HepG2 (cell line): ENCODE data around the gene NBPF20. TPM values are rescaled to one million over a fixed set of nuclear protein-coding genes. Genes with fewer than 3 reads are reported as not detected.
A peak's percentile ranks its signal among the peaks of the same experiment; 100 is the strongest.

ENCODE experiments used
- CREB1 ChIP-seq, 2 experiments: fragments of 450-650 bp in 1 of 2; IDR thresholded peaks; 2 replicates each; pipeline ENCODE4 v1.6.1; 2016 to 2017; ENCODE audit warnings: control low read depth in 1 of 2, mild to moderate bottlenecking in 1 of 2, missing compliant biosample characterization in 1 of 2, missing genetic modification characterization in 1 of 2
- ELF1 ChIP-seq: sonication (generic); formaldehyde crosslinking; IDR thresholded peaks from 2 replicates; pipeline ENCODE4 v1.4.0; 2020; ENCODE audit warnings: missing genetic modification reagents
- GABPB1 ChIP-seq: IDR thresholded peaks from 2 replicates; pipeline ENCODE4 v1.6.1; 2016; ENCODE audit warnings: mild to moderate bottlenecking, missing genetic modification reagents, moderate library complexity, missing compliant biosample characterization
- GTF3A ChIP-seq: sonication (generic); formaldehyde crosslinking; conservative IDR thresholded peaks from 2 replicates; pipeline ENCODE4 v1.4.0; 2020; ENCODE audit warnings: mild to moderate bottlenecking, missing genetic modification reagents
- MATR3 ChIP-seq: sonication (generic); formaldehyde crosslinking; IDR thresholded peaks from 2 replicates; pipeline ENCODE4 v1.4.0; 2020; ENCODE audit warnings: missing genetic modification reagents
- MTA1 ChIP-seq: sonication (generic); formaldehyde crosslinking; IDR thresholded peaks from 2 replicates; pipeline ENCODE4 v1.4.0; 2020; ENCODE audit warnings: missing genetic modification reagents, mild to moderate bottlenecking, borderline replicate concordance
- NCOA1 ChIP-seq: sonication (generic); formaldehyde crosslinking; IDR thresholded peaks from 2 replicates; pipeline ENCODE4 v1.9.0; 2021; ENCODE audit warnings: missing genetic modification reagents
- NR2F1 ChIP-seq, 2 experiments: fragments of 450-650 bp in 1 of 2; formaldehyde crosslinking in 1 of 2; IDR thresholded peaks; 2 replicates each; pipeline versions ENCODE4 v1.5.0 to v1.6.1; 2016 to 2020; ENCODE audit warnings: mild to moderate bottlenecking in 1 of 2, missing compliant biosample characterization in 1 of 2, missing genetic modification reagents in 1 of 2, moderate library complexity in 1 of 2
- PHF5A ChIP-seq: IDR thresholded peaks from one replicate; pipeline ENCODE4 v1.6.1; 2018; ENCODE audit warnings: low read depth, missing genetic modification reagents; ENCODE audit not compliant: unreplicated experiment
- PLSCR1 ChIP-seq: sonication (generic); formaldehyde crosslinking; IDR thresholded peaks from 2 replicates; pipeline ENCODE4 v1.5.0; 2020; ENCODE audit warnings: missing genetic modification reagents, mild to moderate bottlenecking, borderline replicate concordance
- RBM39 ChIP-seq: fragments of 200-400 bp; formaldehyde crosslinking; IDR thresholded peaks from one replicate; pipeline ENCODE4 v1.6.1; 2018; ENCODE audit warnings: antibody characterized with exemption, mild to moderate bottlenecking, low read depth, low read length; ENCODE audit not compliant: poor library complexity, severe bottlenecking
- ZNF225 ChIP-seq: sonication (generic); formaldehyde crosslinking; IDR thresholded peaks from 2 replicates; pipeline ENCODE4 v1.4.0; 2020; ENCODE audit warnings: mild to moderate bottlenecking, missing genetic modification reagents
- ZNF230 ChIP-seq: sonication (generic); formaldehyde crosslinking; IDR thresholded peaks from 2 replicates; pipeline ENCODE4 v1.4.0; 2020; ENCODE audit warnings: mild to moderate bottlenecking, missing genetic modification reagents
- ZNF264 ChIP-seq: sonication (generic); formaldehyde crosslinking; IDR thresholded peaks from 2 replicates; pipeline ENCODE4 v1.4.0; 2020; ENCODE audit warnings: missing genetic modification reagents
- ZNF800 ChIP-seq: sonication (generic); formaldehyde crosslinking; IDR thresholded peaks from 2 replicates; pipeline ENCODE4 v1.4.0; 2020; ENCODE audit warnings: missing genetic modification reagents
- polyA plus RNA-seq, 8 experiments: library from polyadenylated mRNA; depleted of rRNA in 3 of 8; stranded (reverse) in 7 of 8; unstranded in 1 of 8; fragments of >200 nt; fragmentation: Illumina TruSeq in 4 of 8; extraction: Trizol in 4 of 8; gene quantifications; 2 replicates each; pipeline versions ENCODE4 v1.2.1 to v1.2.3, GENCODE V29; 2011 to 2016; ENCODE audit warnings: low read depth in 4 of 8, missing spikeins in 1 of 8, mixed read lengths in 1 of 8; ENCODE audit not compliant: insufficient read depth in 1 of 8
- total RNA-seq, 5 experiments: library from RNA; depleted of rRNA; stranded (reverse); fragments of >200 nt; fragmentation: Illumina TruSeq; extraction: Trizol; gene quantifications; 2 replicates each; pipeline ENCODE4 v1.2.3, GENCODE V29; 2016; ENCODE audit warnings: low read depth in 1 of 5
- TF ChIP-seq, protein P1 (sequence below), 2 experiments: fragments of 450-650 bp in 1 of 2; sonication (generic) in 1 of 2; formaldehyde crosslinking; IDR thresholded peaks; 2 replicates each; pipeline versions ENCODE4 v1.5.0 to v1.8.0; 2020 to 2022; ENCODE audit warnings: mild to moderate bottlenecking in 1 of 2, missing genetic modification reagents in 1 of 2
- TF ChIP-seq, protein P2 (sequence below): sonication (generic); formaldehyde crosslinking; IDR thresholded peaks from 2 replicates; pipeline ENCODE4 v1.5.0; 2020; ENCODE audit warnings: mild to moderate bottlenecking, missing genetic modification reagents, borderline replicate concordance
- TF ChIP-seq, protein P3 (sequence below): sonication (generic); formaldehyde crosslinking; IDR thresholded peaks from 2 replicates; pipeline ENCODE4 v1.8.1; 2022; ENCODE audit warnings: mild to moderate bottlenecking, missing genetic modification reagents
- TF ChIP-seq, protein P4 (sequence below): sonication (generic); formaldehyde crosslinking; IDR thresholded peaks from 2 replicates; pipeline ENCODE4 v1.4.0; 2020; ENCODE audit warnings: mild to moderate bottlenecking, missing genetic modification reagents

NBPF20 gene
- total and polyA plus RNA-seq, 2 of the 13 experiments (the other 11 are each of a cell fraction or from before 2014, with no cell fraction given), result 3.0 to 3.1 TPM

DNA sequence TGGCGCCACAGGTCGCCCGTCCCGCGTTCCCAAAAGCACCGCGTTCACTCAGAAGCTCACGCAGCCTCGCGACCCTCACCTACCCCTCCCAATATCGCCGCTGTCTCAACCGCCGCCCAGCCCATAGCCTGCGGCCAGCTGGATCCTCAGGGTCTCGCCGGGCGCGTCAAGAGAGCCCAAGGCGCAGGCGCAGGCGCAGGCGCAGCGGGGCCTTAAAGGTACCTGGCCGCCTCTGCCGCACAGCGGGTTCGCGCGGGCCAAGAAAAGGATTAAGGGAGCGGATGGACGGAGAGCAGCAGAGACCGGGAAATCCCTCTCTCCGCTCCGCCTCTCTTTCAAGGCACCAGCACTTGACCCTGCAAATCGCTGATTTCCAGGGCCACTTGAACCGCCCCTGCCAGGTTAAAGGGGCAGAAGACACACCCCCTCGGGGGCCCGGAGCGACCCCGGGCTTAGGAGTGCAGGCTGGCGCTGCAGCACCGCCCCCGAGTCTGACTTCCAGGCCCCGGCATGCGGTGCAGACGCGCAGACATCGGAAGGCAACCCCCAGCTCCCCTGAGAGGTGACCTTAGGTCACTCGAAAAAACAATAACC lies at the start of gene NBPF20 (continued):
- TF ChIP-seq, protein P1, sequence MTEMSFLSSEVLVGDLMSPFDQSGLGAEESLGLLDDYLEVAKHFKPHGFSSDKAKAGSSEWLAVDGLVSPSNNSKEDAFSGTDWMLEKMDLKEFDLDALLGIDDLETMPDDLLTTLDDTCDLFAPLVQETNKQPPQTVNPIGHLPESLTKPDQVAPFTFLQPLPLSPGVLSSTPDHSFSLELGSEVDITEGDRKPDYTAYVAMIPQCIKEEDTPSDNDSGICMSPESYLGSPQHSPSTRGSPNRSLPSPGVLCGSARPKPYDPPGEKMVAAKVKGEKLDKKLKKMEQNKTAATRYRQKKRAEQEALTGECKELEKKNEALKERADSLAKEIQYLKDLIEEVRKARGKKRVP (CRISPR knock-in tag; IDR thresholded peaks at IDR 0.05), result no peak
- TF ChIP-seq CREB1 (IDR thresholded peaks at IDR 0.05), result no peak
- no peak for TF ChIP-seq CREB1 (CRISPR knock-in tag; IDR thresholded peaks at IDR 0.05)
- TF ChIP-seq ZNF800 (CRISPR knock-in tag), result no peak
- TF ChIP-seq ZNF225 (CRISPR knock-in tag), result no peak; the same call in 1 of the 2 replicates
- TF ChIP-seq NCOA1, result peak; percentile 32; the same call in 1 of the 2 replicates
- TF ChIP-seq GTF3A, result no peak
- TF ChIP-seq ZNF230 (CRISPR knock-in tag), result 0 out of 2 replicates have a peak, but pooled peaks have one; percentile 25
- TF ChIP-seq, protein P2, sequence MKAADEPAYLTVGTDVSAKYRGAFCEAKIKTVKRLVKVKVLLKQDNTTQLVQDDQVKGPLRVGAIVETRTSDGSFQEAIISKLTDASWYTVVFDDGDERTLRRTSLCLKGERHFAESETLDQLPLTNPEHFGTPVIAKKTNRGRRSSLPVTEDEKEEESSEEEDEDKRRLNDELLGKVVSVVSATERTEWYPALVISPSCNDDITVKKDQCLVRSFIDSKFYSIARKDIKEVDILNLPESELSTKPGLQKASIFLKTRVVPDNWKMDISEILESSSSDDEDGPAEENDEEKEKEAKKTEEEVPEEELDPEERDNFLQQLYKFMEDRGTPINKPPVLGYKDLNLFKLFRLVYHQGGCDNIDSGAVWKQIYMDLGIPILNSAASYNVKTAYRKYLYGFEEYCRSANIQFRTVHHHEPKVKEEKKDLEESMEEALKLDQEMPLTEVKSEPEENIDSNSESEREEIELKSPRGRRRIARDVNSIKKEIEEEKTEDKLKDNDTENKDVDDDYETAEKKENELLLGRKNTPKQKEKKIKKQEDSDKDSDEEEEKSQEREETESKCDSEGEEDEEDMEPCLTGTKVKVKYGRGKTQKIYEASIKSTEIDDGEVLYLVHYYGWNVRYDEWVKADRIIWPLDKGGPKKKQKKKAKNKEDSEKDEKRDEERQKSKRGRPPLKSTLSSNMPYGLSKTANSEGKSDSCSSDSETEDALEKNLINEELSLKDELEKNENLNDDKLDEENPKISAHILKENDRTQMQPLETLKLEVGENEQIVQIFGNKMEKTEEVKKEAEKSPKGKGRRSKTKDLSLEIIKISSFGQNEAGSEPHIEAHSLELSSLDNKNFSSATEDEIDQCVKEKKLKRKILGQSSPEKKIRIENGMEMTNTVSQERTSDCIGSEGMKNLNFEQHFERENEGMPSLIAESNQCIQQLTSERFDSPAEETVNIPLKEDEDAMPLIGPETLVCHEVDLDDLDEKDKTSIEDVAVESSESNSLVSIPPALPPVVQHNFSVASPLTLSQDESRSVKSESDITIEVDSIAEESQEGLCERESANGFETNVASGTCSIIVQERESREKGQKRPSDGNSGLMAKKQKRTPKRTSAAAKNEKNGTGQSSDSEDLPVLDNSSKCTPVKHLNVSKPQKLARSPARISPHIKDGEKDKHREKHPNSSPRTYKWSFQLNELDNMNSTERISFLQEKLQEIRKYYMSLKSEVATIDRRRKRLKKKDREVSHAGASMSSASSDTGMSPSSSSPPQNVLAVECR, result peak; percentile 61; the same call in 1 of the 2 replicates
- TF ChIP-seq ELF1, result no peak
- no peak for TF ChIP-seq PHF5A
- peak; percentile 28; the same call in 1 of the 2 replicates for TF ChIP-seq GABPB1 (CRISPR knock-in tag)
- no peak for TF ChIP-seq MATR3 (CRISPR knock-in tag)
- TF ChIP-seq ZNF264 (CRISPR knock-in tag), result 0 out of 2 replicates have a peak, but pooled peaks have one; percentile 14
- TF ChIP-seq, protein P3, sequence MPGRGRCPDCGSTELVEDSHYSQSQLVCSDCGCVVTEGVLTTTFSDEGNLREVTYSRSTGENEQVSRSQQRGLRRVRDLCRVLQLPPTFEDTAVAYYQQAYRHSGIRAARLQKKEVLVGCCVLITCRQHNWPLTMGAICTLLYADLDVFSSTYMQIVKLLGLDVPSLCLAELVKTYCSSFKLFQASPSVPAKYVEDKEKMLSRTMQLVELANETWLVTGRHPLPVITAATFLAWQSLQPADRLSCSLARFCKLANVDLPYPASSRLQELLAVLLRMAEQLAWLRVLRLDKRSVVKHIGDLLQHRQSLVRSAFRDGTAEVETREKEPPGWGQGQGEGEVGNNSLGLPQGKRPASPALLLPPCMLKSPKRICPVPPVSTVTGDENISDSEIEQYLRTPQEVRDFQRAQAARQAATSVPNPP (CRISPR knock-in tag), result no peak
- no peak for TF ChIP-seq NR2F1 (CRISPR knock-in tag; IDR thresholded peaks at IDR 0.05)
- TF ChIP-seq RBM39, result no peak
- TF ChIP-seq, protein P4, sequence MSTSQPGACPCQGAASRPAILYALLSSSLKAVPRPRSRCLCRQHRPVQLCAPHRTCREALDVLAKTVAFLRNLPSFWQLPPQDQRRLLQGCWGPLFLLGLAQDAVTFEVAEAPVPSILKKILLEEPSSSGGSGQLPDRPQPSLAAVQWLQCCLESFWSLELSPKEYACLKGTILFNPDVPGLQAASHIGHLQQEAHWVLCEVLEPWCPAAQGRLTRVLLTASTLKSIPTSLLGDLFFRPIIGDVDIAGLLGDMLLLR (CRISPR knock-in tag), result no peak
- no peak for TF ChIP-seq MTA1 (CRISPR knock-in tag)
- no peak for TF ChIP-seq PLSCR1 (CRISPR knock-in tag)
